T-cell (primary cell): Measurements from ENCODE around the gene DSG4. TPM values are rescaled to one million over a fixed set of nuclear protein-coding genes. Genes with fewer than 3 reads are reported as not detected.

ENCODE experiments used
- ATAC-seq, 4 experiments: fragments of 200-7000 bp in 3 of 4; fragments of 150-1000 bp in 1 of 4; cut with Tn5 transposase; replicated peaks in 1 of 4; 1 replicate in 3 of 4; 2 replicates in 1 of 4; pipeline ENCODE4 v1.10.0; 2021; ENCODE audit warnings: moderate library complexity in 3 of 4, mild to moderate bottlenecking in 2 of 4, moderate number of reproducible peaks in 1 of 4
- CTCF ChIA-PET, 2 donors: fragments of 300-600 bp; sonication (Branson Sonifier 250); formaldehyde crosslinking; loops; one replicate each; lab custom pipeline; 2022; ENCODE audit warnings: antibody characterized with exemption in 2 of 2; lab: Charles Lee
- POLR2A ChIA-PET, 2 donors: fragments of 300-600 bp; sonication (Branson Sonifier 250); formaldehyde crosslinking; loops; one replicate each; lab custom pipeline; 2022; ENCODE audit warnings: antibody characterized with exemption in 2 of 2; lab: Charles Lee
- DNase-seq, 35 experiments: peaks; one replicate each; pipeline versions ENCODE4 v3.0.0 to v3.0.0-alpha.2; 2013 to 2023
- H3K27ac ChIP-seq: one replicate; pipeline ENCODE4 v1.5.1; 2013; ENCODE audit warnings: low read length
- H3K27me3 ChIP-seq, 2 experiments: replicated peaks in 1 of 2; 1 replicate in 1 of 2; 2 replicates in 1 of 2; pipeline versions ENCODE4 v1.6.1 to v1.7.0; 2013; ENCODE audit warnings: low read length in 1 of 2, mixed read lengths in 1 of 2; ENCODE audit not compliant: control insufficient read depth in 2 of 2, insufficient read depth in 2 of 2; ENCODE audit errors: extremely low read depth in 1 of 2
- H3K36me3 ChIP-seq, 2 donors: 1 replicate in 1 of 2; 2 replicates in 1 of 2; pipeline versions ENCODE4 v1.6.1 to v1.7.0; 2013; ENCODE audit warnings: low read length in 1 of 2; ENCODE audit not compliant: control insufficient read depth in 2 of 2, insufficient read depth in 1 of 2; ENCODE audit errors: extremely low read depth in 1 of 2
- H3K4me1 ChIP-seq, 2 experiments: 1 replicate in 1 of 2; 2 replicates in 1 of 2; pipeline versions ENCODE4 v1.6.1 to v1.7.0; 2013; ENCODE audit warnings: low read length in 2 of 2, mixed read lengths in 1 of 2; ENCODE audit not compliant: insufficient read depth in 2 of 2, control insufficient read depth in 1 of 2; ENCODE audit errors: extremely low read depth in 1 of 2
- H3K4me3 ChIP-seq, 2 donors: 1 replicate in 1 of 2; 2 replicates in 1 of 2; pipeline versions ENCODE4 v1.5.1 to v1.7.0; 2013; ENCODE audit warnings: mild to moderate bottlenecking in 2 of 2, low read length in 1 of 2, moderate library complexity in 1 of 2; ENCODE audit not compliant: control insufficient read depth in 1 of 2; ENCODE audit errors: extremely low read depth in 1 of 2
- H3K9me3 ChIP-seq: 2 replicates; pipeline ENCODE4 v1.7.0; 2013
- H3K27ac Mint-ChIP-seq, 2 donors: one replicate each; pipeline ENCODE4 v1.8.0; 2020 to 2021; ENCODE audit warnings: mild to moderate bottlenecking in 2 of 2, mixed read lengths in 2 of 2
- H3K27me3 Mint-ChIP-seq, 2 donors: one replicate each; pipeline ENCODE4 v1.8.0; 2021 to 2022; ENCODE audit warnings: mixed read lengths in 2 of 2
- H3K36me3 Mint-ChIP-seq: one replicate; pipeline ENCODE4 v1.8.0; 2021; ENCODE audit warnings: mixed read lengths
- H3K4me1 Mint-ChIP-seq, 3 donors: one replicate each; pipeline ENCODE4 v1.8.0; 2020 to 2022; ENCODE audit warnings: mixed read lengths in 3 of 3, mild to moderate bottlenecking in 1 of 3
- H3K4me3 Mint-ChIP-seq, 3 donors: one replicate each; pipeline ENCODE4 v1.8.0; 2020 to 2022; ENCODE audit warnings: mild to moderate bottlenecking in 3 of 3, mixed read lengths in 3 of 3, moderate library complexity in 3 of 3
- H3K9me3 Mint-ChIP-seq, 3 donors: one replicate each; pipeline ENCODE4 v1.8.0; 2020 to 2022; ENCODE audit warnings: mixed read lengths in 3 of 3
- WGBS: methylation state at CpG from one replicate; pipeline ENCODE4 v1.1.5; 2013; ENCODE audit warnings: missing lambda C conversion rate; ENCODE audit not compliant: insufficient coverage; 5-methylcytosine and 5-hydroxymethylcytosine counted together
- total RNA-seq, 35 experiments: library from RNA in 6 of 35; stranded (reverse) in 6 of 35; fragments of 120-200 nt in 1 of 35; gene quantifications; one replicate each; pipeline versions ENCODE4 v1.2.1 to v1.2.4 and lab custom pipeline; 2013 to 2026

The DSG4 gene
- total RNA-seq, 5 donors from 2014 or later (not counting 1 experiment from before 2014, with no cell fraction given), result not detected

DNA sequence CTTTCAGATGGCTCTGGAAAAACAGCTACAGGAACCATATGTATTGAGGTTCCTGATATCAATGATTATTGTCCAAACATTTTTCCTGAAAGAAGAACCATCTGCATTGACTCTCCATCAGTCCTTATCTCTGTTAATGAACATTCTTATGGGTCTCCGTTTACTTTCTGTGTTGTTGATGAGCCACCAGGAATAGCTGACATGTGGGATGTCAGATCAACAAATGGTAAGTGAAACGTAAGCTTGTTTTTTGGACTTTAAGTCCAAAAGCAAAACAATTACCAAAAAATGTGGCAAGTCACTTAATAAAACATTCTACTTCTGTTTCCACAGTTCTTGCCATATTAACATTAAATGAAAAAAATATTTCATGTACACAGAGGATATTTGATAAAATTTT is 26.8 kb downstream of the DSG4 start:
- Histone ChIP-seq H3K4me3 (no peak overlapping the region), H3K36me3 (no peaks in the 10 kb centered on the region), H3K27ac (no peak overlapping the region), H3K4me1 (no peaks in the 10 kb centered on the region), H3K9me3 (no peaks in the 10 kb centered on the region), H3K27me3 (no peaks in the 10 kb centered on the region)
- CTCF ChIA-PET, result no interaction called here
- no peaks in the 10 kb centered on the region for H3K36me3 Mint-ChIP-seq
- H3K27me3 Mint-ChIP-seq, result no peaks in the 10 kb centered on the region
- H3K4me1 Mint-ChIP-seq, result no peaks in the 10 kb centered on the region
- no peak overlapping the region for H3K4me3 Mint-ChIP-seq
- no CpG with 5 or more reads among the region's 2 CpGs for WGBS
- no peak for ATAC-seq
- no peak overlapping the region for H3K27ac Mint-ChIP-seq
- H3K9me3 Mint-ChIP-seq, result no peaks in the 10 kb centered on the region
- POLR2A ChIA-PET, result no interaction called here
- DNase-seq, result no peak

- Mint-ChIP-seq H3K27me3 (no peaks in the 10 kb centered on the region), H3K27ac (no peak overlapping the region), H3K4me1 (no peaks in the 10 kb centered on the region), H3K9me3 (peaks cover 5 to 8% (median 8%) of the 10 kb centered on the region in 3 donors), H3K36me3 (no peaks in the 10 kb centered on the region), H3K4me3 (no peak overlapping the region)
- Histone ChIP-seq H3K27me3 (no peaks in the 10 kb centered on the region), H3K27ac (no peak overlapping the region), H3K9me3 (no peaks in the 10 kb centered on the region), H3K36me3 (no peaks in the 10 kb centered on the region), H3K4me1 (no peaks in the 10 kb centered on the region), H3K4me3 (no peak overlapping the region)
- WGBS, result no CpG with 5 or more reads among the region's 3 CpGs
- DNase-seq (no peak), ATAC-seq (no peak)
- POLR2A ChIA-PET, result no interaction called here
- CTCF ChIA-PET, result no interaction called here
These were observed 31.1 kb downstream of the DSG4 start for GRCh38 chr18:31407649-31408048.

- H3K27me3 ChIP-seq, result no peaks in the 10 kb centered on the region
- no peaks in the 10 kb centered on the region for H3K4me1 ChIP-seq
- H3K4me3 ChIP-seq, result no peak overlapping the region
- 66% methylated on average over 3 of the region's 4 CpGs for WGBS
- Mint-ChIP-seq H3K27me3 (no peaks in the 10 kb centered on the region), H3K27ac (no peak overlapping the region), H3K36me3 (no peaks in the 10 kb centered on the region), H3K4me3 (no peak overlapping the region), H3K9me3 (peaks cover 8 to 14% (median 8%) of the 10 kb centered on the region in 3 donors), H3K4me1 (no peaks in the 10 kb centered on the region)
- DNase-seq (no peak), ATAC-seq (no peak)
- no peaks in the 10 kb centered on the region for H3K9me3 ChIP-seq
- no peak overlapping the region for H3K27ac ChIP-seq
- POLR2A ChIA-PET, result no interaction called here
- CTCF ChIA-PET, result no interaction called here
- no peaks in the 10 kb centered on the region for H3K36me3 ChIP-seq
These were observed 32.7 kb downstream of the DSG4 start for GRCh38 chr18:31409276-31409675.

DNA sequence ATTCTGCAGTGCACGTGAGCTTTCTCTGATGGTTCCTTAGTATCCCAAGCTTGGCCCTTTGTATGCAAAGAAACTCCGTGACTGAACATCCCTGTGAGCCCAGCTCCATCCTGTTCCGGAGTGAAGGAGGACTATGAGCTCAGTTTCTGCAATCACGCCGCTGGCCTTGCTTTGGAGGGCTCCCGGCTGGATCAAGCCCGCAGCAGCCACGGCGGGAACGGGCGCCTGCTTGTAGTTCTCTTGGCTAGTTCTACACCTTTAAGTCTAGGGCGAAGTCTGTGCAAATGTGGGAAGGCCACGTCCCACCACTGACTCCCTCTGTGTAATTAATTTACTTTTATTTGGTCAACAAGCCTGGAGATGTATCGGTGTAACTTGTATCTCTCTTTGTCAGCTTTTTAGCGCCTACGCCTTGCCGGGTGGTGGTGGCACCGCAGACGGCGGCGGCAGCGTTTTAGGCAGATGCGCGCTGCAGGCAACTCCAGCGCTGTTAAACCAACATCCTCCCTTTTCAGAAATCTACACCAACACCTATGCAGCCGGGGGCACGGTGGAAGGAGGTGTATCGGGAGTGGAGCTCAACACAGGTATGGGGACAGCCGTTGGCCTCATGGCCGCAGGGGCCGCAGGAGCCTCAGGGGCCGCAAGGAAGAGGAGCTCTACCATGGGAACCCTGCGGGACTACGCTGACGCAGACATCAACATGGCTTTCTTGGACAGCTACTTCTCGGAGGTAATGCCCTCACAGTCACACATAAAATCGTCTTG is 34.3 kb downstream of the DSG4 start:
- WGBS, result 73% methylated on average over 11 of the region's 37 CpGs
- H3K27me3 ChIP-seq, result no peaks in the 10 kb centered on the region
- Mint-ChIP-seq H3K27me3 (no peaks in the 10 kb centered on the region), H3K27ac (no peak overlapping the region), H3K4me1 (no peaks in the 10 kb centered on the region), H3K4me3 (no peak overlapping the region), H3K36me3 (no peaks in the 10 kb centered on the region), H3K9me3 (peaks cover 8 to 14% (median 8%) of the 10 kb centered on the region in 3 donors)
- no peak overlapping the region for H3K4me3 ChIP-seq
- H3K9me3 ChIP-seq, result no peaks in the 10 kb centered on the region
- CTCF ChIA-PET, result no interaction called here
- no peaks in the 10 kb centered on the region for H3K4me1 ChIP-seq
- no peaks in the 10 kb centered on the region for H3K36me3 ChIP-seq
- H3K27ac ChIP-seq, result no peak overlapping the region
- DNase-seq (no peak), ATAC-seq (no peak)
- POLR2A ChIA-PET, result no interaction called here

- ChIA-PET POLR2A (no interaction called here), CTCF (no interaction called here)
- Histone ChIP-seq H3K4me3 (no peak overlapping the region), H3K4me1 (no peaks in the 10 kb centered on the region), H3K36me3 (no peaks in the 10 kb centered on the region), H3K27ac (no peak overlapping the region), H3K27me3 (no peaks in the 10 kb centered on the region), H3K9me3 (no peaks in the 10 kb centered on the region)
- no peaks in the 10 kb centered on the region for H3K27me3 Mint-ChIP-seq
- H3K9me3 Mint-ChIP-seq, result peaks cover 8 to 14% (median 11%) of the 10 kb centered on the region in 3 donors
- no peak for DNase-seq
- H3K4me1 Mint-ChIP-seq, result no peaks in the 10 kb centered on the region
- H3K36me3 Mint-ChIP-seq, result no peaks in the 10 kb centered on the region
- no CpG with 5 or more reads among the region's 6 CpGs for WGBS
- no peak overlapping the region for H3K27ac Mint-ChIP-seq
- no peak overlapping the region for H3K4me3 Mint-ChIP-seq
- no peak for ATAC-seq
These were observed 36.6 kb downstream of the DSG4 start for GRCh38 chr18:31413137-31413536.

- Mint-ChIP-seq H3K27me3 (no peaks in the 10 kb centered on the region), H3K9me3 (peaks cover 0 to 12% (median 4%) of the 10 kb centered on the region in 3 donors), H3K4me1 (no peaks in the 10 kb centered on the region), H3K27ac (no peak overlapping the region), H3K4me3 (no peak overlapping the region), H3K36me3 (no peaks in the 10 kb centered on the region)
- H3K9me3 ChIP-seq, result no peaks in the 10 kb centered on the region
- CTCF ChIA-PET, result no interaction called here
- H3K27me3 ChIP-seq, result no peaks in the 10 kb centered on the region
- ATAC-seq (no peak), DNase-seq (no peak)
- no peak overlapping the region for H3K4me3 ChIP-seq
- POLR2A ChIA-PET, result no interaction called here
- no peaks in the 10 kb centered on the region for H3K4me1 ChIP-seq
- no peaks in the 10 kb centered on the region for H3K36me3 ChIP-seq
- no peak overlapping the region for H3K27ac ChIP-seq
These were observed 41.3 kb downstream of the DSG4 start for GRCh38 chr18:31417850-31418249.
